Stimulated activated CD8-positive, alpha-beta memory T cell treated with anti-CD3 and anti-CD28 coated beads, Interleukin-7, amount 100 ng/mL, for 48 hours (primary cell): ENCODE data around the gene CDC20.
"Not testable (repeated sequence)": the region's sequence is repeated elsewhere in the genome, so short reads cannot be mapped to it uniquely, and the experiment has no call there.

Source experiments
- DNase-seq, 2 donors: peaks; one replicate each; pipeline ENCODE4 v3.0.0-alpha.2; 2020; ENCODE audit warnings: low read depth in 1 of 2; ENCODE audit errors: extremely low read depth in 1 of 2

CDC20 gene

DNA sequence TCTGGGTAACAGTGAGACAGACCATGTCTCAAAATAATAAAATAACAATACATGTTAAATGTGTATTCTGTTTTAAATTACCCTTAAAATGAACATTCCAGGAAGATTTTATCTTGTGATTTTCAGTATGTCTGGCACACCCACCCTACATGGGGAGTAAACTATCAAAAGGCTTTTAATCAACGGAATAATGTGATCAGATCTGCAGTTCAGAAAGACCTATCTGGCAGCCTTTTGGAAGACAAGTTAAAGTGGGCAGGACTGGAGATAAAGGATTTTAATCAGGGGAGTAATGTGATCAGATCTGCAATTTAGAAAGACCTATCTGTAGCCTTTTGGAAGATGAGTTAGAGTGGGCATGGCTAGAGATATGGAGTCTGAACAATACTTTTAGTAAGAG, 20.7 kb downstream of the CDC20 start:
- DNase-seq: no peak

DNA sequence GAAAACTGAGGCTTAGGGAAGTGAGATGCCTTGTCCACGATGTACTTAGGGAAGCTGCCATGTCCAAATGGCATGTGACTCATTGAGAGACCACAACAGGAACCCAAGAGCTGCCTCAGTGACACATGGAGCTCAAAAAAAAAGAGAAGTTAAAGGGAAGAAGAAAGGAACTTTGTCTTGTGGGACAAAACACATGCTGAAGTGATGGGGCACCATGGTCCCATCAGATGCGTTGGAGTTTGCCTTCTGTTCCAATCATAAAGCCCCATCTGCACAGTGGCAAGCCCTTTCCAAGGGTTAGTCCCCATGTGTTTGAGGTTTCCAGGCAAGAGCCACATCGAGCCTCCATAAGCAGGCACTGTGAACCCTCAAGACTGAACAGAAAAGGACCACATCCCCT, 22.8 kb downstream of the CDC20 start:
- DNase-seq: no peak

DNA sequence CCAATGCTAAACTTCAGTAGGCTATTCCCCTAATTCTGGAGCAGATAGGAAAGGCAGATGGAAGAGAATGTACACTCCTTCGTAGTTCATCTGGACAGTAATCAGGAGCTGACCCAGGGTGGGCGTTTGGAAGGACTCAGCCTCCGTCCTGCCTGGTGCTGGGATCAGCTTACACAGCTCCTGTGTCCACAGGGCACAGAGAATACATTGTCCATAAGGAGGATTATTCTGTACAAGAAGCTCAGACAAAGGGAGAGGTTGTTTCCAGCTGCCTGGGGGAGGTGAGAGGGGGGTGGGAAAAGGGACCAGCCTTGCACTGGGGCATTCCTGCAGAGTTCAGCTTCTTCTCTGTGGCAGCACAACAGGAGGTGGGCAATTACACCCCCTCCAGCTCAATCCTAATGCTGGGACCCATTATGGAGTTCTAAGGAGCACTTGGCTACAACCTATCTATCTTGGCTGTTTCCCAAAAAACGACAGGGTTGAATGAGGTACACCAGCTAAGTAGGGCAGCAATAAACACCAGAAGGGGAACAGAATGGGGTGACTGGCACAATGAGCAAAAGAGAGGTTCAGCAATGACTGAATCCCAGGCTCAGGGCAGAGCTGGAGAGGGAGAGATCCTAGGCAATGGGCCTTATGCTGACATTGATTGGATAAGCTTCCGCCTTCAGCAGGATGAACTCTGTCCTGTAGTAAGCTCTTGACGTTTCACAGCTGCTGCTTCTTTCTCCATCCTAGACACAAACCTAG, 23.4 kb downstream of the CDC20 start:
- DNase-seq: no peak

DNA sequence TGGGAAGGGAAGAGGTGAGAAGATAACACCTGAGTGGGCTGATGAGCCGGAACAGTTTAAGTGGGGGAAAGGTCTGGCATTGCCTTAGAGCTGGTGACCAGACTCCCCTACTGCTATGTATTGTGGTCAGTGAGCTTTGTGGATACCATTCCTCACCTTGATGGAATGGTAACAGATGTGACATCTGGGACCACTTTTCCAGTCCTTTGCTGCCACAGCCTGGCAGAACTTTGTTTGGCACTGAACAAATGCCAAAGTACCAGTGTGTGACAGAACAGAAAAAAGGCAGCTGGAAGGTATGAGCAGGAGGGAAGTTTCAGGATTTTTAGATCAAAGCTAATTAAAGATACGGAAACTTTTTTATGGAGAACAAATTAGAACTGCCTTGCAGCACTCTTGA, 24.7 kb downstream of the CDC20 start:
- DNase-seq: no peak

DNA sequence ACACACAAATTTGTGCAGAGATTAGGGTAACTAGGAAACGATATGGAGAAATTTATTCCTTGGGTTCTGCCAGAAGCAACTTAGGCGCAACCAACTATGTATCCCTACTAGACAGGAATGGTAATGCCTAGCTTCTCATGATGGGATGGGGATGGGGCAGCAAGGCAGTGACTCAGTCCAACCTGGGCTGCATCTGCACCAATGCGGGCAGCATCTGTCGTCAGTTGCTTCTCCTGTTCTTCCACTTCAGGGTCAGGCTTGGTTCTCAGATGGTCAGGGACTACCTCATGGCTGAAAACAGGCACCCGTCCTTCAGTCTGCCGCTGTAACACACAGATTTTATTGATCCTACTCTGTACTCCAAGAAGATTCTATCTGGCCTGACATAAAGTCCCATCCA, 27.9 kb downstream of the CDC20 start:
- DNase-seq: no peak

DNA sequence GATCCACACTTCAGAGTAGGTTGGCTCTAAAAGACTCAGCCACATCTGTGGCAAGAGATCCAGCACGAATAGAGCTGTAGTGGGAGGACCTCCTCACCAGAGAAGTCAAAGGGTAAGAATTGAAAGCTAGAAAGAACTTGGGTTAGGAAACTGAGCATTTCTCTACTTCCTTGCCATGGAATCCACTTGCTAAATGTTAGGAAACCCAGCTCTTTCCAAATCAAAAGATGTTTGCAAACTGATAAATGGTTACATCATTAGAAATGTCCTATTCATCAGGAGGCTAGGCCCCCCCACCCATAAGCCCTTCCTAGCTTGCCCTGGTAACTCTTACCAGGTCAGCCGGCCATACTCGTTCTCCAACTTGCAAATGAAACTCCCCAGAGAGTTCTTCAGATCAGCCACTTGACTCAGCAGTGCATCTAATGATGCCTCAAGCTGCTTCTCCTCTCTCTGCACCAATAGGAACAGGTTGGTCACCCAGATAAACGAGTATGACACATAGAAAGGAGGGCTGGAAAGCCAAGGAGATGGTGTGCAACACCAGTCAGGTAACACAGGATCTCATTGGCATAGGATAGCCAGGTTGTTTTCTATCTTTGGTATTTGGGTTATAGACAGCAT, 29.3 kb downstream of the CDC20 start:
- no peak for DNase-seq

DNA sequence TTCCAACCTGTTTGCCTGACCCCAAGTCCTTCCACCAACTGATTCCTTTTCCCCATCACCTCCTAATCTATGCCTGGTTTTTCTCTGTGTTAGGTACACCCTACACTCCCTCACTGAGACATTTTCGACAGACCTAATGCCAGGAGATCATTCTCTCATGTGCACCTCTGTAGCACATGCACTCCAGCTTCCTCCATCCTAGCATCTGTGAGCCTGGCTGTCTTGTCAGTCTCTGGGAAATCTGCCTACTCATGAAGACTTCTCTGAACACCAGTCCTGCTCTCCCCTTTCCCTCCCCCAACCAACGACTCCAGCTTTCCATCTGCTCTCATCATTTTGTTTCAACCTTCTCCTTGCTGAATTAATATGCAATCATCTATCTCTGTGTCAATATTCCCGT, 29.8 kb downstream of the CDC20 start:
- no peak for DNase-seq

DNA sequence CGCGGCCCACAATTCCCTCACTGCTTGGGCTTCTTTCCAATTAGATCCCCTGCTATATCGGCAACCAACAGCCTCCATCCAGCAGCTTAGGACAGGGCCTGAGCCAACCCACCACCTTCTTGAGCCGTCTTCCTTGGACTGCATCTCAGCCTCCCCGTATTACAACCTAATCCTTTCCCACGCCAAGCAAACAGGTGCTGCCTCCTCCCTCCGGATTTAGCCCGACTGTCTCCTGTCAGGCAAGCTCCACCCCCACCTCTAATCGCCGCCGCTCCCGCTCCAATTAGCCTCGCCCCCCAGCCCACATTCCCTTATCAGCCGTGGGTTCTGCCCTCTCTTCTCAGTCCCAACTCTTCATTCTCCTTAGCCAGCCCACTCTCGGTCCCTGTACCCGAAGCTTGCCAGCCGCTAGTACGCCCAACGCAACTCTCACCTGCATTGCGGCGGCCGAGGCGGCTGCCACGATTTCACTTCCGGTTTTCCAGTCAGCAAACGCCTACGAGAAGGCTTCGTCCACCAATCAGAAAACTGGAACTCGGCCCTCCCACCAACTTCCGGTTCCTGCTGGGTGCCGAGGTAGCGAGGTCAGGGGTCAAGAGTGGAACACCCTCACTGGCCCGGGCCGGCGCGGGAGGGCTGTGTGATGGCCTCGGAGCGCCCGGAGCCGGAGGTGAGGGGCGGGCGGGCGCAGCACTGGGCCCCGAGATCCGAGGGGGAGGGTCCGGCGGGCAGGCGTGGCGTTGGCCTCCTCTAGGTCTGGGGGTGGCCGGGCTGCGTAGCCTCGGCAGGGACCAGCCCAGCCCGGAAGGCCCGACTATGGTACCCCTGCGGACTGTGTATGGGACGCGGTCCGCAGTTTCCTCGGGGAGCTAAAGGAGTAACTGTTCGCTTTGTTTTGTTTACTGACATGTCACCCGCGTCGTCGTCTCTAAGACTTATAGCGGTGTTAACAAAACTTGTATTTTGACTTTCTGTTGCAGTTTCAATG, 30.8 kb downstream of the CDC20 start, which contains the start of the genes MED8 and SZT2:
MED8 (minus strand) TSS at position 475 of the 988 bp plus-strand sequence; CDS start at position 439, 36 bp downstream.
SZT2 (plus strand) TSS at position 574 of the 988 bp plus-strand sequence; CDS start at position 644, 70 bp downstream.
- peak; percentile 84 to 91 for DNase-seq

DNA sequence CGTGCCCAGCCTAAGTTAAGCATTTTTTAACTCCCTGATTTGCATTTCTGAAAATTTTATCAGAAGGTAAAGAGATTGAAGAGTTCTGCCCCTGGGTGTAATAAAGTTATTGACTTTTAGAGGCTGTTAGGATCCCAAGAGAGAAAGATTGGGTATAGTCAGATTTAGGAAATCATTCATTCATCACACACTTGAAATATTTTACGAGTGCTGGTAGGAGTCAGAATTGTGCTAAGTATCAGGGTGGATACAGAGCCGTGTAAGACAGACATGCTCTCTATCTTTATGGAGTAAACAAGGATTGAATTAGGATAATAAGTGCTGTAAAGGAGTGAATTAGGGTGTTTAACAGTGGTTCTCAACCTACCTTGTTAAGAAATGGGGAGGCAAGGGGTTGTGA, 33.9 kb downstream of the CDC20 start:
- no peak for DNase-seq

DNA sequence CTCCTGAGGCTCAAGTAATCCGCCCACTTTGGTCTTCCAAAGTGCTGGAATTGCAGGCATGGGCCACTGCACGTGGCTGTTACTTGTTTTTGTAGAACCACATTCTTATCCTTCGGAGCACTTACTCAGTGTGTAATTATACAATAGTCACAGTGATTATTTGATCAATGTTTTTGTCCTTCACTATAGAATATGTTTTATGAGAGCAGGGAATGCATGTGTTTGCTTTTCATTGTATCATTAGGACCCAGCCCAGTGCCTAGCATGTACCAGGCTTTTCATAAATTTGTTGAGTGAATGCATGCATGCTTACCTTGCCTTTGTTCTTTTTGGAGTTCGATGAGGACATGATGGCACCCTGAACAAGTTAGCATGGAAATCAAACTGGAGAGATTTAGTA, 36.7 kb downstream of the CDC20 start:
- no peak for DNase-seq

DNA sequence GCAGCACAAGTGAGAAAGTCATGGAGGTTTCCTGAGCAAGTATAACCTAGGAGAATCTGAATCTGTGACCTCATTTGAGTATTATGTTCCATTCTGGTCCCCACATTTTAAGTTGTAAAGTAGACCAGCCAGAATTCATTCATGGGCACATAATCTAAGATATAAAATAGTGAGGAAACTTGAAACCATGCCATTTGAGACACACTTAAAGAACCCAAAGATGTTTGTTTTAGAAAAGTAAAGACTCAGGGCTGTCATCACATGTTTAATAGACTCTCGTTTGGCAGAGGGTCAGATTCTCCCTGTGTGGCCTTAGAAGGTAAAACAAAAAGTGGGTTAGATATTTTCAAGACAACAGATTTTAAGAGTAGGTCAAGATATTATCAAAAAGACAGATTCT, 37.3 kb downstream of the CDC20 start:
- no peak for DNase-seq

DNA sequence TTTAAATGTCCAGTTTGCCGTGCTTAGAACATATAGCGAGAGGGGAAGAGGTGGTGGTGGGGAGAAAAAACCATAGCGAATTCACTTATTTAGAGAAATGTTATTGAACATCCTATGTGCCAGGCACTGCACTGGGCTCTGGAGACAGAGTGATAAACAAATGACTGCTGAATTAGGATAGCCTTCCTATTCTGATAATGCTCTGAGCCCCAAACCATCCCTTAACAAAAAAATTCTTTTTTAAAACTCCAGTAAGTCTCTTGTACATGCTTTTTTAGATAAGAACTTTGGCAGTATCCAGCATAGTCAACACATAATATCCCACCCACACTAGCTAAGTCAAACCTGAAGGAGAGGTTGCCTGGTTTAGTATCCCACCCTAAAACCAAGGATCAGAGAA, 39.4 kb downstream of the CDC20 start:
- no peak for DNase-seq

DNA sequence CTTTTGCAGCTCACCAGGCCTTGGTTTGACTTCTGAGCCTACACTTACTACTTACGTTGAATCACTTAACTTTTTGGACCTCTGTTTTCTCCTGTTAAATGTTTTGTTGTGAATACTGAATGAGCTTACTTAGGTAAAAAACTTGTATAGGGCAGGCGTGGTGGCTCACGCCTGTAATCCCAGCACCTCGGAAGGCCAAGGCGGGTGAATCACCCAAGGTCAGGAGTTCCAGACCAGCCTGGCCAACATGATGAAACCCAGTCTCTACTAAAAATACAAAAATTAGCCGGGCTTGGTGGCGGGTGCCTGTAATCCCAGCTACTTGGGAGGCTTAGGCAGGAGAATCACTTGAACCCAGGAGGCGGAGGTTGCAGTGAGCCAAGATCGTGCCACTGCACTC, 41.7 kb downstream of the CDC20 start:
- DNase-seq: not testable (repeated sequence)

DNA sequence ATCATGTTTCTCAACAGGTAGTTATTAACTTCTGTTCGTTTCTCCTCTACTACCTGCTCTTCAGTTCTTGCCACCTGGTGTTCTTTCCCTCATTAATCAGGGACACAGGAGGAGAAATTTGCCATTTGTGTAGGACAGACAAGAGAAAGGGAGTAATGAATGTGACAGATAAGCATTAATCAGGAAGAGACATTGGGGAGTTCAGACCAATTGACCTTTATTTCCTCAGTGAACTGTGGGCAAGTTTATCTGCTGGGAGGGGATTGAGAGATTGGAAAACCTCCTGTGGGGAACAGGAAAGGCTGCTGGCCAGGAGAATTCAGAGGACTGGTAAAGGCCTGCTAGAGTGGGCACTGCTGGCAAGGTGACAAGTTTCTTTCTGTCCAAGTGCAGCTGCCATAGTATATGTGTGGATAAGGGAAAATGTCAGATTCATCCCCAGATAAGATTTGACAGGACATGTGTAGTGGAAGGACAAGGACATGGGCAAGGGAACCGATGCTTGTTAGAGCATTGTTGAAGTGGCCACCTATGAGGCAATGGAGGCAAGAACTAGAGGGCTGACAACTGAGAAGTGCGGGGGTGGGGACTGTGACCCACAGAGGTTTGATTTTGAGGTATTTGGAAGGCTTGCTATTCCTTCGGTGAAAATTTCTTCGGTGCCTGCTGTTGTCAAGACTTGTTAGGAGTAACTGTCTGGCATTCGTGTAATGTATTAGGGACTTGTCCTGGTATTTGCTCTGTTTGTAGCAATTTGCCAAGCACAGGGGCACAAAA, 43.5 kb downstream of the CDC20 start:
- no peak for DNase-seq

DNA sequence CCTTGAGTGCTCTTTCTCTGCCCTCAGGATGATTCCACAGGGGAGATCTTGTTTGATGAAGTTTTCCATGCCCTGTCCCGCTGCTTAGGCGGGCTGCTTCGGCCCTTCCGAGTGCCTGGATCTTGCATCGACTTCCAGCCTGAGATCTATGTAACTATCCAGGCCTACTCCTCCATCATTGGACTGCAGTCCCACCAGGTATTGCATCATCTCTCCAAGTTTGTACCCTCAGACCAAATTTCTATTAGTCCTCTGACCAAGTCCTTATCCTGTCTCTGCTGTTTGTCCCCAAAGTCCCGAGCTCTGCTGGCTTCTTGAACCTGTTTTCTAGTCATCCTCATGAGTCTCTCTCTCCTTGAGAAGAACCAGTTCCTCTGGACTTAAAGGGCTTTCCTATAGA, 45.6 kb downstream of the CDC20 start:
- no peak for DNase-seq

DNA sequence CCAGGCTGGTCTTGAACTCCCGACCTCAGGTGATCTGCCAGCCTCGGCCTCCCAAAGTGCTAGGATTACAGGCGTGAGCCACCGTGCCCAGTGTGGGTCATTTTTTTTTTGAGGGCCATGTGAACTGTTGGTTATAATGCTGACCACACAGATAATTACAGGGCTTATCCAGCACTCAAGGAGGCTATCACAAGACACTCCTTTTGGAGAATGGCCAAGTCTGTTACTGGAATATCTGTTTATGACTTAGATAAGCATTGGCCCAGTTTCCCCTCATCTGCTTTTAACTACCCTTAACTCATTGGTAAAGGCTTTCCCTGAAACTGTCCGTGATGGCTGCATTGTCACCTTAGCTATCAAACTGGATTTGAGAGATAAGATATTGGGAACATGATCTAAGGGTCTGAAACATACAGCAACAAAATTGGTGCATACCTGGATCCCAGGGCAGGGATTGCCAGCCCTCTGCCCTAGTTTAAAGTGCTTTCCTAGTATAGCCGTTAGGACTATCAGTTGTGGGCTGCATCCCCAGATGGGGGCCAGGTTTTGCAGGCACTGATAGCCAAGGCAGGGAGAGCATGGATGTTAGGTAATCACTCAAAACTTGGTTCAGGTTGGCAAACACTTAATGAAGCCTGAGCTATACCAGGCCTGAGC, 46.6 kb downstream of the CDC20 start:
- DNase-seq: no peak

DNA sequence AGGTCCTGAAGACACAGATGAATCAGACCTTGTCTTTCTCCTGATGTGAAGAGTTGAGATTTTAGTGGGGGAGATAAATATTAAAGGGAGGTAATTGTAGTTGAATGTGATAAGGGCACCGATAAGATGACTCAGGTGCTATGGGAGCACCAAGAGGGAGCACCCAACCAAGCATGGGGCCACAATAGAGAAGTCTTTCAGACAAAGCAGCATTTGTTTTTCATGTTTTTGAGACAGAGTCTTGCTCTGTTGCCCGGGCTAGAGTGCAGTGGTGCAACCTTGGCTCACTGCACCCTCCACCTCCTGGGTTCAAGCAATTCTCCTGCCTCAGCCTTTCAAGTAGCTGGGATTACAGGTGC, 47.1 kb downstream of the CDC20 start:
- DNase-seq: no peak

DNA sequence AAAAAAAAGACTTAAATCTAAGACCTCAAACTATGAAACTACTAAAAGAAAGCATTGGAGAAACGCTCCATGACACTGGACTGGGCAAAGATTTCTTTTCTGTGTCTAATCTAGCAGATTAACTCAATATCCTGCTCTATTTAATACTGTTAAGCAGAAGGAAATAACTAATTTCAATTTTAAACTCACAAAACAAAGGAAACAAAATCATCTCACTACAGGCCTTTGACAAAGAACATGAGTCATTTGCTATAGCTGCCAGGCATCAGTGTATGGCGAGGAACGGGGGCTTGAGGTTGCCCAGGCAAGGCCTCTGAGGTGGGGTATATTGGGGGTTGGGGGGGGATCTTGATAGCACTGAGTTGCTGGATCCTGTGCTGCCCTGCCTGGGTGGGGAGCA, 51.8 kb downstream of the CDC20 start:
- no peak for DNase-seq
